Stimulated activated naive CD4-positive, alpha-beta T cell (primary cell): ENCODE data around the gene SIK2.
A peak's percentile ranks its signal among the peaks of the same experiment; 100 is the strongest.

Experiments used
- DNase-seq, 6 experiments: peaks; one replicate each; lab custom pipeline; 2025; lab: John Stamatoyannopoulos, UW

The SIK2 gene

GRCh38 chr11:111729831-111730311 lies 127.6 kb downstream of the SIK2 start:
- no peak for DNase-seq

GRCh38 chr11:111730871-111731591 lies 128.8 kb downstream of the SIK2 start:
- no peak for DNase-seq

DNA sequence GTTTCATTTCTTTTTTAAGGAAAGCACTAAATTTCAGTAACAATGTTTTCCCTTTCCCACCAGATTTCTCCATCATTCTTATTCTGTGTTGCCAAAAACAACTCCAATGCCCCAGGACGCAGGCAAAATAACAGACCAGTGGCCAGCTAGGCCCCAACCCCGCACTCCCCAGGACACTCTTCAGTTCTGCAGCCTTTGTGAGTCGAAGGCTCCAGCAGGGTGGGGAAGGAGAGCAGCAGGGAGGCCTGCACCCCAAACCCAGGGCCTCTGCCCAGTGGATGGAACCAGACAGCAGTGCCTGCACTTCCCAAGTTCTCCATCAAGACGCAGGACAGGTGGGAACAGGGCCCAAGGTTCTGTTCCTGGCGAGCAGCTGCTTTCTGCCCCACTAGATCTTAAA lies 129.6 kb downstream of the SIK2 start:
- DNase-seq: no peak

DNA sequence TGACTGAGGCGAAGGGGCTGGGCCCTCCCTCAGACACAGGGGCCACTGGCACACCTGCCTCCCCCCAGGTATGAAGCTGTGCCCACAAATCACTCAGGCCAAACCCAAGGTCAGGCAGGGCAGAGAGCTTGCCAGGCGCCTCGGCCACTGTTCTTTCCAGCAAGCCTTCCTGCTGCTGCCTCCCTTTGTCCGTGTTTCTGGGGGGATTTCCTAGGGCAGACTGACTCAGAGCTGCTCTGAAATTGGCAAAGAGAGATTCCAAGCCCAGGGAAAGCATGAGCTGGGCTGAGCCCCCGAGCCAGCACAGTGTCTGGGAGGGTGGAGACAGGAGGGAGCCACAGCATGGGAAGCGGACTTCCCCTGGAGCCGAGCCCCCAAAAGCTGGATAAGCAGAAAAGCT lies 130.8 kb downstream of the SIK2 start:
- no peak for DNase-seq

- DNase-seq: no peak
Measured at GRCh38 chr11:111733611-111734088, 131.4 kb downstream of the SIK2 start.

- DNase-seq: no peak
Measured at GRCh38 chr11:111734101-111734953, 132.1 kb downstream of the SIK2 start.

GRCh38 chr11:111734954-111735261 lies 132.7 kb downstream of the SIK2 start:
- no peak for DNase-seq

GRCh38 chr11:111735262-111736116 lies 133.2 kb downstream of the SIK2 start:
- DNase-seq: peak in 1 of 6 experiments; percentile 14

DNA sequence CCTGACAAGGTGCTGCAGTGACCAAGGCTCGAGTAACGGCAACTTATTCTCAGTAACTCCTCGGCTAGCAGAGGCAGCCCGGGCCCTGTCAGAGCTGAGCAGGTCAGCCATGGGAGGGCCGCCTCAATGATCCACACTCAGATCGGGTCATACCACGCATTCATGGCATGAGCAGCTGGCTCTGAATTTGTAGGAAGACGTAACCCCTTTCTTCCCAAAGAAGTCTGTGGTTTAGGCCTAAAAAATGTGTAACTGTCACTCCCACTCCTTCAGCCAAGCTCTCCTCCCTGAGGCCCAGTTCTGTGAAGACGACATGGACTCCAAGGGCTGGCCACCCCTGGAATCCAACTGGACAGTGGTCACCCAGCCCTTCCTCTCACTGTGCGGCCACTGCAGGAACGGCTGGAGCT lies 133.9 kb downstream of the SIK2 start:
- no peak for DNase-seq

DNA sequence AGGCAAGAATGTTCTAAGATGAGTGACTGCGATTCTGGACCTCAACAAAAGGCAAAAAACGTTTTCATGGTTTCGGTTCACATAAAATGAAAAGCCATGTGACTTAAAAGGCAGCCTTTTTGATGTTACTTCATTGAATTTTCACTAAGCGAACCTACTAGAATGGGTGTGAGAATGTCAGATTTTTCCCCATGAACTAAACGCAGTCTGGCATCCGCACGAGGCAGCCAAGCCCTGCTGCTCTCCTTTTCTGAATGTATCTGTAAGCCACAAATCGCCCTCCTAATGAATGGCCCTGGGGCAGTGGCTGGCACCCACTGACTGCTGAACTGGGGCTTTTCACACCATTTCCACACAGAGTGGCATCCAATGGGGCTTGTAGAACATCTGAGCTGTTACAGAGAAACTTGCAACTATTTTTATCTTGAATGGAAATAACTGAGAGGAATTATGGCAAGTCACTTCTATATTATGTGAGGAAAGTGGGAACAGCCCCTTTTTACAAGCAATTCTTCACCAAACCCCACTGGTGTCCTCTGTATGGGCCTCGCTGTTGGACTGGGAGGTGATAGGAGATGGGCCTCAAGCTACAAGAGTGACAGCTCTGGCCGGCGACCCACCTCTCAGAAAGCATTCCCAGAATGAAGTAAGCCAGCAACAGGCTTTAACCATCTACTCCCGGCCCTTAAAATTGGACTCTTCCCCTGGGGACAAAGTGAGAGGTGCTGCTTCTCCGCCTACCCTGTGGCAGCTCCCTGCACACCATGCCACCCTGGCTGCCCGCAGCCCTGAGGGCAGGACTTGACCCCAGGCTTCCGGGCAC lies 134.6 kb downstream of the SIK2 start:
- no peak for DNase-seq

- DNase-seq: no peak
Measured at GRCh38 chr11:111737444-111738210, 135.4 kb downstream of the SIK2 start.

DNA sequence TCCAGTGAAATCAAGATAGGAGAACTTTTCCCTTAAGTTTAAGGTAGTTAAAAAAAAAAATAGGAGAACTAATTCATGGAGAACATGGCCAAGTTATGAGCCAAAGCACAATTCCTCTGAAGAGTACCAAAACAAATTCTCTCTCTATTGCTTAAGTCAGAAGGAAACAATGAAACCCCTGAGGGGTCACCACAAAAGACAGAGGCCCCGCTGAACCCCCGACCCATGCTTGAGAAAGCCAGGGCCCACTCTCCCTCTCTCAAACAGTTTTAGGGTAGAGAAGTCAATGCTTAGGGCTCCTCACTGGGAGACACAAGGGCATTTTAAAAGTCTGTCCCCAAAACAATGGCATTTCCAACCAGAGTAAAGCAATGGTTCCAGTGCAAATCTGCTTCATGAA lies 137.1 kb downstream of the SIK2 start:
- DNase-seq: no peak

DNA sequence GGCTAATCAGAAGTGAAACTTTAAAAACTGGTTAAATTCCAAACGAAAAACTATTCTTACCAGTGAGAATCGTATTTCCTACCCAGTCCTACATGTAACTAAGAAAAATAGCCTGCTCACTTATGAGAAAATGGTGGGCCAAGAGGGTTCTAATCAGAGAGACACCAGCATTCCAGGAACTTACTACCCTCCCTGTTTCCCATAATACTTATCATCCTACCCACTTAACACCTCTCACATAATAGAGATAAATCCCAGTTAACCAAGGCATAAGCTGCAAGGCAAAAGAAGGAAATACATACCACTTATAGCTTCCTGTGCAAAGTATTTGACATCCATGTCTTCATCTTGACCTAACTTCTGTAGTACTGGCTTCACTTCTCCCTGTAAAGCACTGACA lies 139.5 kb downstream of the SIK2 start:
- DNase-seq: no peak

GRCh38 chr11:111743700-111744099 lies 141.5 kb downstream of the SIK2 start:
- DNase-seq: no peak

DNA sequence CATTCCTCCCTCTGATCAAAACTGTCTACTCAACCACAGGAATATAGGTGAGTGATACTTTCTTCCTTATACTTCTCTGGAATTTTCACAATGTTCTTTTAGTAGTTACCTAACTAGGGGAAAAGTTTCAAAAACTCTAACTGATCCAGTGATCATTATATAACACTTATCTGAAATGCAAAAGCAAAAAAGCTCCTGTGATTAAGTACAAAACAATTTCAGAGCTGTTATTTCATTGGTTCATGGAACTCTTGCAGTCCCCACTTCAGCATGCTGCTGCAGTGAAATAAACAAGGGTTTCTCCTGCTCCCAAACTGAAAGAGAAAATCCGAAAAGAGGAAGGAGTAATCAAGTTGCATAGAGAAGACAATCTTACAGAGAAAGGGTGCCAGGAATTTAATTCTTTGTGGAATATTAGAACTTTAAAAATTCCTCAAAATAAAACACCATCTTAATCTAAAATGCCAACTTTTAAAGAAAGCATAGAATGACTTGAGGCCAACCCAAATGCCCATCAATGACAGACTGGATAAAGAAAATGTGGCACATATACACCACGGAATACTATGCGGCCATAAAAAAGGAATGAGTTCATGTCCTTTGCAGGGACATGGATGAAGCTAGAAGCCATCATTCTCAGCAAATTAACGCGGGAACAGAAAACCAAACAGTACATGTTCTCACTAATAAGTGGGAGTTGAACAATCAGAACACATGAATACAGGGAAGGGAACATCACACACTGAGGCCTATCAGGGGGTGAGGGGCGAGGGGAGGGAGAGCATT lies 143.7 kb downstream of the SIK2 start:
- no peak for DNase-seq

DNA sequence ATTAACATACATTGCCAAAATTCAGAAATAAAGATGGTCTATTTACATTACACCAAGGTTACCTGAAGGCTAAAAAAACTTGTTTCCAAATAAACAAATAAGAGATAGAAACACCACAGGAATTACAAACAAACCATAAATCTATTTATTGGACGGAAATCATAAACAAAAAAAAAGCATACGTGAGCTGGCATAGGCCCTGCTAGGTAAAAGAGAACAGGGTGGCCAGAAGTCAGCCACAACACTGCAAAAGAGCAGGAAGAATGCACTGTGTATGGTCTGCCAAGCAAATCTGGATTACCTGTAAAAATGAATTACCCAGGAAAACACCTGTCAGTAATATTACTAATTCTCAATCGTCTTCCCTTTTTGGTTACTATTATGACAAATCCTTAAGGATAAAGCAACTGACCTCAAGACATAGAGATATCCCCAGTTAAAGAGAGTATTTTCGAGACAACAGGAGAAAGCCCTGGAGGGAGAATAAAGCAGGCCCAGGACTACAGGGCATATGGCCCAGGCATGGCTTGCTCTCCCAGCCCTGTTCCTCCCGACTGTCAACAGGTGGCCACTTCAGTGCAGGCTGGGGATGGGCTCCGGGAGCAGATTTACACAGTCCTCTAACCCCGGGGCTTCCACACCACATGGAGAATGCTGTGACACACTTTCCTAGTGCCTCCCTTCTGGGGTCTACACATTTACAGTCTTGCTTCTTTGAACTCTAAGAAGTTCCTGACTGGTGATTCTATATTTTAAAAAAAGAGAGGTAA lies 146.0 kb downstream of the SIK2 start:
- no peak for DNase-seq

DNA sequence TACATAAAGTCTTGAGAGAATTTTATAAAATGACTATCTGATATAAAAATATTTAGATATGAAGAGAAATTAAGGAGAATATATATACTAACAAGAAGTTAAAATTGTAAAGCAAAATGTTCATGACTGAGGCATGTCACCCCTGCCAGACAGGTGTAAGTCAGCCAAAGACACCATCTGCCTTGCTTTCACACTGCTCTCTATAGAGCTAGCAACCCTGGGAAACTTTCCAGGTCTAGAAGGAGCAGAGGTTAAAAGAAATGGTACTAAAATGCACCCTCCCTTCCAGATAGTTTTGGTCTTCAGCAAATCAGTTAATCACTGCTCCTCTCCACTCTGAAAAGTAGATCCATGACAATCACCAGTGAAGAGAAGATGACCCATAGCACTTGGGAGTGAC lies 147.4 kb downstream of the SIK2 start:
- no peak for DNase-seq

GRCh38 chr11:111756097-111756496 lies 153.8 kb downstream of the SIK2 start:
- DNase-seq: no peak

DNA sequence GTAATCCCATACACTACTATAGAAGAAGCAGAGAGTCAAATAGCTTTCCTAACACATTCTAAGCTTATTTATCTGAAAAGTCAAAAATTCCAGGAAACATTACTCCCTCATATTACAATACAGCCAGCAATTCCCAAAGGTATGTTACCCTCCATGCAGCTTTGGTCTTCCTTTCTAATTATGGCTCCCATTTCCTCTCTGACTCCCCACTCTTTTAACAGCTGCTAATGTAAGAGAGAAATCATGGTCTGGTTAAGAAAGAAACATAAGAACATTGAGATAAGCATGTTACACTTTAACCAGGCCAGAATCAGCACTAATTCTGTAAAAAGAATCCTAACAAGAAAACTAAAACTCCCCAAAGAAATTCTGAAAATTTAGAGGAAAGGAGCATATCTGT lies 157.1 kb downstream of the SIK2 start:
- DNase-seq: no peak
